Esophagus squamous epithelium (tissue), 5 donors: ENCODE data around the gene MTAP. TPM values are rescaled to one million over a fixed set of nuclear protein-coding genes. Genes with fewer than 3 reads are reported as not detected.

ENCODE experiments used
- DNase-seq: peaks from one replicate; lab custom pipeline; 2025; lab: John Stamatoyannopoulos, UW
- H3K27ac ChIP-seq, 4 donors: fragments of 200-600 bp; sonication (generic); one replicate each; pipeline ENCODE4 v1.5.1; 2016 to 2019; ENCODE audit warnings: mild to moderate bottlenecking in 1 of 4
- H3K27me3 ChIP-seq, 4 donors: fragments of 200-600 bp; sonication (generic); 1 replicate in 3 of 4; 2 replicates in 1 of 4; pipeline versions ENCODE4 v1.5.1 to v1.6.0; 2017 to 2021; ENCODE audit warnings: antibody characterized with exemption in 1 of 4
- H3K36me3 ChIP-seq, 3 donors: fragments of 200-600 bp; sonication (generic); one replicate each; pipeline ENCODE4 v1.5.1; 2016 to 2019
- H3K4me1 ChIP-seq, 3 donors: fragments of 200-600 bp; sonication (generic); one replicate each; pipeline ENCODE4 v1.5.1; 2017 to 2019
- H3K4me3 ChIP-seq, 4 donors: fragments of 200-600 bp; sonication (generic); 1 replicate in 3 of 4; 2 replicates in 1 of 4; pipeline ENCODE4 v1.5.1; 2016 to 2019; ENCODE audit warnings: mild to moderate bottlenecking in 2 of 4, moderate library complexity in 1 of 4
- H3K9me3 ChIP-seq, 3 donors: fragments of 200-600 bp; sonication (generic); one replicate each; pipeline ENCODE4 v1.5.1; 2016 to 2019
- POLR2A ChIP-seq, 4 donors: fragments of 450-650 bp; IDR thresholded peaks; one replicate each; pipeline ENCODE4 v1.6.1; 2017; ENCODE audit warnings: antibody characterized with exemption in 4 of 4, mild to moderate bottlenecking in 4 of 4, moderate library complexity in 3 of 4
- WGBS, 2 donors: methylation state at CpG; one replicate each; pipeline ENCODE4 v1.1.5; 2018; 5-methylcytosine and 5-hydroxymethylcytosine counted together
- intact Hi-C: fragments of 100-400 bp; cut with DNase I; formaldehyde crosslinking; loops from one replicate; pipeline ENCODE4 v1.15.0; 2022
- total RNA-seq, 4 donors: library from RNA; depleted of rRNA; stranded (reverse); fragments of >200 nt; gene quantifications; one replicate each; pipeline ENCODE4 v1.1.0, GENCODE V29; 2016
- TF ChIP-seq, protein P1 (sequence below), 6 experiments: fragments of 450-650 bp in 4 of 6; fragments of 200-600 bp in 2 of 6; sonication (generic) in 2 of 6; IDR thresholded peaks; one replicate each; pipeline ENCODE4 v1.5.1; 2016 to 2019; ENCODE audit warnings: antibody characterized with exemption in 6 of 6, mild to moderate bottlenecking in 4 of 6, moderate library complexity in 4 of 6
- donor health status: DM: yes; HTN: yes; CAD: no.

The MTAP gene
- total RNA-seq, 4 donors from 2014 or later, result 16.1 to 37.4 (median 27.6) TPM

- TF ChIP-seq, protein P1, sequence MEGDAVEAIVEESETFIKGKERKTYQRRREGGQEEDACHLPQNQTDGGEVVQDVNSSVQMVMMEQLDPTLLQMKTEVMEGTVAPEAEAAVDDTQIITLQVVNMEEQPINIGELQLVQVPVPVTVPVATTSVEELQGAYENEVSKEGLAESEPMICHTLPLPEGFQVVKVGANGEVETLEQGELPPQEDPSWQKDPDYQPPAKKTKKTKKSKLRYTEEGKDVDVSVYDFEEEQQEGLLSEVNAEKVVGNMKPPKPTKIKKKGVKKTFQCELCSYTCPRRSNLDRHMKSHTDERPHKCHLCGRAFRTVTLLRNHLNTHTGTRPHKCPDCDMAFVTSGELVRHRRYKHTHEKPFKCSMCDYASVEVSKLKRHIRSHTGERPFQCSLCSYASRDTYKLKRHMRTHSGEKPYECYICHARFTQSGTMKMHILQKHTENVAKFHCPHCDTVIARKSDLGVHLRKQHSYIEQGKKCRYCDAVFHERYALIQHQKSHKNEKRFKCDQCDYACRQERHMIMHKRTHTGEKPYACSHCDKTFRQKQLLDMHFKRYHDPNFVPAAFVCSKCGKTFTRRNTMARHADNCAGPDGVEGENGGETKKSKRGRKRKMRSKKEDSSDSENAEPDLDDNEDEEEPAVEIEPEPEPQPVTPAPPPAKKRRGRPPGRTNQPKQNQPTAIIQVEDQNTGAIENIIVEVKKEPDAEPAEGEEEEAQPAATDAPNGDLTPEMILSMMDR (IDR thresholded peaks at IDR 0.05), result no peak
- no peak for TF ChIP-seq POLR2A (IDR thresholded peaks at IDR 0.05)
- intact Hi-C loops, result loop anchor here (10.0 kb wide), 1 partner anchor 84 kb away; no protein-coding TSS in a partner anchor
- Histone ChIP-seq H3K4me3 (no peak overlapping the region), H3K9me3 (no peaks in the 10 kb centered on the region), H3K4me1 (peaks cover 0 to 10% (median 0%) of the 10 kb centered on the region in 3 donors), H3K27me3 (peaks cover 0 to 20% (median 0%) of the 10 kb centered on the region in 4 donors), H3K27ac (no peak overlapping the region), H3K36me3 (no peaks in the 10 kb centered on the region)
- DNase-seq, result no peak
- WGBS, 2 donors, result 25 to 50% methylated on average over 1 of the region's 1 CpG
Measured at GRCh38 chr9:21778304-21778703, 24.1 kb upstream of the MTAP start.

DNA sequence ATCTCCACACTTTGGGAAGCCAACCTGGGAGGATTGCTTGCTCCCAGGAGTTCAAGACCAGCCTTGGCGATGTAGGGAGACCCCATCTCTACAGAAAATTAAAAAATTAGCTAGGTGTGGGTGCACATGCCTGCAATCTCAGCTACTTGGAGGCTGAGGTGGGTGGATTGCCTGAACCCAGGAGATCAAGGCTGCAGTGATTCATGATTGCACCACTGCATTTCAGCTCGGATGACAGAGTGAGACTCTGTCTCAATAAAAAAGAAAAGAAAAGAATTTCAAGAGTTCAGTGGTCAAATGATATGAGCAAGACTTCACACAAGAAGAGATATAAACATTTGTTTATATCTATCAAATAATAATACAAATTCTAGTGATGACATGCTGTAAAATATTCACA, 23.0 kb upstream of the MTAP start:
- WGBS, 2 donors, result 63 to 75% methylated on average over 2 of the region's 2 CpGs
- H3K4me1 ChIP-seq, result peaks cover 0 to 10% (median 0%) of the 10 kb centered on the region in 3 donors
- no peak overlapping the region for H3K4me3 ChIP-seq
- no peak for DNase-seq
- H3K9me3 ChIP-seq, result no peaks in the 10 kb centered on the region
- intact Hi-C loops, result loop anchor here (10.0 kb wide), 1 partner anchor 85 kb away; no protein-coding TSS in a partner anchor
- TF ChIP-seq POLR2A (IDR thresholded peaks at IDR 0.05), result no peak
- TF ChIP-seq, protein P1 (IDR thresholded peaks at IDR 0.05), result no peak
- H3K27ac ChIP-seq, result no peak overlapping the region
- H3K27me3 ChIP-seq, result peaks cover 0 to 20% (median 0%) of the 10 kb centered on the region in 4 donors
- H3K36me3 ChIP-seq, result no peaks in the 10 kb centered on the region

GRCh38 chr9:21781656-21782055, 20.8 kb upstream of the MTAP start:
- 56 to 61% methylated on average over 2 of the region's 2 CpGs for WGBS, 2 donors
- intact Hi-C loops, result no loop called here
- Histone ChIP-seq H3K27me3 (no peaks in the 10 kb centered on the region), H3K4me3 (no peak overlapping the region), H3K36me3 (no peaks in the 10 kb centered on the region), H3K9me3 (no peaks in the 10 kb centered on the region), H3K4me1 (peaks cover 0 to 10% (median 0%) of the 10 kb centered on the region in 3 donors), H3K27ac (no peak overlapping the region)
- TF ChIP-seq, protein P1 (IDR thresholded peaks at IDR 0.05), result no peak
- TF ChIP-seq POLR2A (IDR thresholded peaks at IDR 0.05), result no peak
- no peak for DNase-seq

- Histone ChIP-seq H3K4me3 (no peak overlapping the region), H3K4me1 (peaks cover 0 to 10% (median 0%) of the 10 kb centered on the region in 3 donors), H3K27me3 (no peaks in the 10 kb centered on the region), H3K9me3 (no peaks in the 10 kb centered on the region), H3K27ac (no peak overlapping the region), H3K36me3 (no peaks in the 10 kb centered on the region)
- intact Hi-C loops, result no loop called here
- WGBS, 2 donors, result 44 to 82% methylated on average over 2 of the region's 2 CpGs
- no peak for DNase-seq
- TF ChIP-seq, protein P1 (IDR thresholded peaks at IDR 0.05), result no peak
- no peak for TF ChIP-seq POLR2A (IDR thresholded peaks at IDR 0.05)
Measured at GRCh38 chr9:21782205-21782604, 20.2 kb upstream of the MTAP start.

- Histone ChIP-seq H3K36me3 (no peaks in the 10 kb centered on the region), H3K4me1 (peaks cover 0 to 9% (median 0%) of the 10 kb centered on the region in 3 donors), H3K4me3 (no peak overlapping the region), H3K27ac (no peak overlapping the region), H3K27me3 (peaks cover 0 to 19% (median 0%) of the 10 kb centered on the region in 4 donors), H3K9me3 (no peaks in the 10 kb centered on the region)
- TF ChIP-seq POLR2A (IDR thresholded peaks at IDR 0.05), result no peak
- TF ChIP-seq, protein P1 (IDR thresholded peaks at IDR 0.05), result no peak
- intact Hi-C loops, result no loop called here
- 46 to 61% methylated on average over 6 of the region's 6 CpGs for WGBS, 2 donors
- DNase-seq, result no peak
Measured at GRCh38 chr9:21788752-21789151, 13.7 kb upstream of the MTAP start.
